OCI-LY7 (cell line): ENCODE data around the gene KLC3. TPM values are rescaled to one million over a fixed set of nuclear protein-coding genes. Genes with fewer than 3 reads are reported as not detected.

Experiments
- BruUV-seq: library from RNA; stranded (reverse); fragments of 400-500 nt; replicated peaks from 2 replicates; lab custom pipeline; 2021; lab: Mats Ljungman, UMichigan
- CTCF ChIA-PET: fragments of 300-600 bp; sonication (Branson Sonifier 250); formaldehyde crosslinking; loops from one replicate; lab custom pipeline; 2022; ENCODE audit warnings: antibody characterized with exemption; ENCODE audit not compliant: unreplicated experiment; lab: Charles Lee
- POLR2A ChIA-PET: fragments of 300-600 bp; sonication (Branson Sonifier 250); formaldehyde crosslinking; loops from one replicate; lab custom pipeline; 2022; ENCODE audit warnings: antibody characterized with exemption; lab: Charles Lee
- DNase-seq: peaks from one replicate; pipeline ENCODE4 v3.0.0-alpha.2; 2015; ENCODE audit warnings: low spot score
- H2AFZ ChIP-seq: fragments of 200-600 bp; sonication (generic), shearing (Covaris generic); 2 replicates; pipeline ENCODE4 v1.6.1; 2014; ENCODE audit warnings: mild to moderate bottlenecking, antibody characterized with exemption, low read length, moderate library complexity
- H3K27ac ChIP-seq: fragments of 200-600 bp; sonication (generic); 2 replicates; pipeline ENCODE4 v1.5.1; 2014; ENCODE audit warnings: mixed run types, low read depth, mild to moderate bottlenecking, moderate library complexity, low read length, inconsistent platforms; ENCODE audit not compliant: poor library complexity, severe bottlenecking
- H3K36me3 ChIP-seq: fragments of 200-600 bp; sonication (generic); 2 replicates; pipeline ENCODE4 v1.6.1; 2014; ENCODE audit warnings: mild to moderate bottlenecking, antibody characterized with exemption, low read length, moderate library complexity, mixed read lengths; ENCODE audit not compliant: insufficient read depth
- H3K4me1 ChIP-seq: fragments of 200-600 bp; sonication (generic); 2 replicates; pipeline ENCODE4 v1.5.1; 2014; ENCODE audit warnings: mild to moderate bottlenecking, low read length; ENCODE audit not compliant: insufficient read depth, poor library complexity, severe bottlenecking
- H3K4me2 ChIP-seq: fragments of 200-600 bp; sonication (generic); 2 replicates; pipeline ENCODE4 v1.6.1; 2014; ENCODE audit warnings: mild to moderate bottlenecking, low read length
- H3K4me3 ChIP-seq: fragments of 200-600 bp; sonication (generic); 2 replicates; pipeline ENCODE4 v1.5.1; 2014; ENCODE audit warnings: mild to moderate bottlenecking, low read depth, low read length; ENCODE audit not compliant: poor library complexity, severe bottlenecking
- H3K79me2 ChIP-seq: fragments of 200-600 bp; sonication (generic); 2 replicates; pipeline ENCODE4 v1.6.1; 2016; ENCODE audit warnings: low read depth, mild to moderate bottlenecking, low read length, moderate library complexity, mixed read lengths; ENCODE audit not compliant: insufficient read depth
- H3K9me2 ChIP-seq: fragments of 200-600 bp; sonication (generic); 2 replicates; pipeline ENCODE4 v1.6.1; 2016; ENCODE audit warnings: mild to moderate bottlenecking, low read length, mixed read lengths; ENCODE audit not compliant: insufficient read depth
- H3K9me3 ChIP-seq: fragments of 200-600 bp; sonication (generic); 2 replicates; pipeline ENCODE4 v1.6.1; 2014; ENCODE audit warnings: mild to moderate bottlenecking, mixed run types, low read length, mixed read lengths
- H4K20me1 ChIP-seq: fragments of 200-600 bp; sonication (generic); 2 replicates; pipeline ENCODE4 v1.6.1; 2014; ENCODE audit warnings: mild to moderate bottlenecking, antibody characterized with exemption, low read length, moderate library complexity, mixed read lengths; ENCODE audit not compliant: insufficient read depth
- EZH2phosphoT487 ChIP-seq: fragments of 200-600 bp; sonication (generic); IDR thresholded peaks from 2 replicates; pipeline ENCODE4 v1.6.1; 2018; ENCODE audit warnings: low read depth, borderline replicate concordance, mild to moderate bottlenecking, mixed run types, antibody characterized with exemption, low read length, moderate library complexity, mixed read lengths
- intact Hi-C: fragments of 100-400 bp; cut with micrococcal nuclease; formaldehyde crosslinking; loops from one replicate; pipeline ENCODE4 v1.10.0; 2022; ENCODE audit not compliant: unreplicated experiment
- total RNA-seq, 2 experiments: library from RNA; depleted of rRNA in 1 of 2; stranded (reverse); fragments of >200 nt in 1 of 2; shearing (Covaris generic) in 1 of 2; gene quantifications; 2 replicates each; pipeline ENCODE4 v1.2.3, GENCODE V29; 2014 to 2022
- TF ChIP-seq, protein P1 (sequence below): fragments of 200-600 bp; sonication (generic); conservative IDR thresholded peaks from 2 replicates; pipeline ENCODE4 v1.5.1; 2014; ENCODE audit warnings: mild to moderate bottlenecking, antibody characterized with exemption, low read length, moderate library complexity, mixed read lengths

Gene KLC3
- total RNA-seq, 2 experiments from 2014 or later = not detected

DNA sequence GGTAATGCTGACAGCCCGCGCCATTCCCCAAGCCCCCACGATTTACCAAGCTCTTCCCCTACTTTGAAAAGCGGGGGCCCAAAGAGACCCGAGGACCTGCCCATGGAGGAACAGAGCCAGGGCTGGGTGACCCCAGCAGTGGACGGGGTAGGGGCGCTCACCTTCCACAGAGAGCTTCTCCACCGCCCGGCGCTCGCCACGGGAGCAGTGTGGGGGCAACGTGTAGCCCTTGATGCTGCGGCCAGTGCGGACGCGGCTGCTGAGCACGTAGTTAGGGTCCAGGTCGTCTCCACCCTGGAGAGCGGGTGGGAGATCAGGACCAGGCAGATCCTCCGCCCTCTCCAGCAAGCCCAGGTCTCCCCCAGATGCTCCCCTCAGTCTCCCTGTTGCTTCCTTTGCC, 25.2 kb upstream of the KLC3 start:
- H4K20me1 ChIP-seq = no peaks in the 10 kb centered on the region
- no TSS peak for BruUV-seq
- H3K4me3 ChIP-seq = no peak overlapping the region
- TF ChIP-seq EZH2phosphoT487 = no peak
- TF ChIP-seq, protein P1, sequence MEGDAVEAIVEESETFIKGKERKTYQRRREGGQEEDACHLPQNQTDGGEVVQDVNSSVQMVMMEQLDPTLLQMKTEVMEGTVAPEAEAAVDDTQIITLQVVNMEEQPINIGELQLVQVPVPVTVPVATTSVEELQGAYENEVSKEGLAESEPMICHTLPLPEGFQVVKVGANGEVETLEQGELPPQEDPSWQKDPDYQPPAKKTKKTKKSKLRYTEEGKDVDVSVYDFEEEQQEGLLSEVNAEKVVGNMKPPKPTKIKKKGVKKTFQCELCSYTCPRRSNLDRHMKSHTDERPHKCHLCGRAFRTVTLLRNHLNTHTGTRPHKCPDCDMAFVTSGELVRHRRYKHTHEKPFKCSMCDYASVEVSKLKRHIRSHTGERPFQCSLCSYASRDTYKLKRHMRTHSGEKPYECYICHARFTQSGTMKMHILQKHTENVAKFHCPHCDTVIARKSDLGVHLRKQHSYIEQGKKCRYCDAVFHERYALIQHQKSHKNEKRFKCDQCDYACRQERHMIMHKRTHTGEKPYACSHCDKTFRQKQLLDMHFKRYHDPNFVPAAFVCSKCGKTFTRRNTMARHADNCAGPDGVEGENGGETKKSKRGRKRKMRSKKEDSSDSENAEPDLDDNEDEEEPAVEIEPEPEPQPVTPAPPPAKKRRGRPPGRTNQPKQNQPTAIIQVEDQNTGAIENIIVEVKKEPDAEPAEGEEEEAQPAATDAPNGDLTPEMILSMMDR = no peak
- H3K4me2 ChIP-seq = no peak overlapping the region
- H3K9me3 ChIP-seq = no peaks in the 10 kb centered on the region
- no peaks in the 10 kb centered on the region for H3K4me1 ChIP-seq
- CTCF ChIA-PET = no interaction called here
- no peaks in the 10 kb centered on the region for H3K79me2 ChIP-seq
- DNase-seq = no peak
- H3K36me3 ChIP-seq = no peaks in the 10 kb centered on the region
- intact Hi-C loops = no loop called here
- no peak overlapping the region for H2AFZ ChIP-seq
- no peak overlapping the region for H3K27ac ChIP-seq
- H3K9me2 ChIP-seq = no peaks in the 10 kb centered on the region
- POLR2A ChIA-PET = no interaction called here

DNA sequence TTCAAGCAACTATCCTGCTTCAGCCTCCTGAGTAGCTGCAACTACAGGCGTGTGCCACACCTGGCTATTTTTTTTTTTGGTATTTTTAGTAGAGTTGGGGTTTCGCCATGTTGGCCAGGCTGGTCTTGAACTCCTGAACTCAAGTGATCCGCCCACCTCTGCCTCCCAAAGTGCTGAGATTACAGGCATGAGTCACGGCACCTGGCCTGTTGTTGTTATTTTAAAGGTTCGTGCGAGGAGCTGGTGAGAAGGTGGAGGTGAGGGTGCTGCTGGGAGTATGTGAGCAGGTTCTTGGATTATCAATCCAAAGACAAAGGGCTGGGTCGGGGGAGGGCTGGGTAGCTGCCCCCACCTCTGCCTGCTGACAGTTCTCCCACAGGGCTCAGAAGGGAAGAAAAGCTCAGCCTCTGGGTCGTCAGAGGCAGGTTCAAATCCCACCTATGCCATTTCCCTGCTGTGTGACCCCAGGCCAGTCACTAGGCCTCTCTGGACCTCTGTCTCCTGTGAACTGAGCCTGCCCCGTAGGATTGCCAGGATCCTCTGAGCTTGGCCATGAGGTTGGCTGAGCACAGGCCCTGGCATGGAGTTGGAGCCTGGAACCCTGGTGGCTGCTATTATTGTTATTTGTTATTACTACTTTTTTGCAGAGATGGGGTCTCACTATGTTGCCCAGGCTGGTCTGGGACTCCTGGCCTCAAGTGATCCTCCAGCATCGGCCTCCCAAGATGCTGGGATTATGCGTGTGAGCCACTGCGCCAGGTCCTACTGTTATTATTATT, 19.4 kb upstream of the KLC3 start:
- Histone ChIP-seq H3K4me3 (no peak overlapping the region), H2AFZ (no peak overlapping the region), H3K79me2 (no peaks in the 10 kb centered on the region), H3K4me2 (no peak overlapping the region), H3K27ac (no peak overlapping the region), H3K4me1 (peaks cover 7% of the 10 kb centered on the region), H3K9me3 (no peaks in the 10 kb centered on the region), H3K9me2 (no peaks in the 10 kb centered on the region), H4K20me1 (no peaks in the 10 kb centered on the region), H3K36me3 (no peaks in the 10 kb centered on the region)
- no peak for DNase-seq
- ChIA-PET POLR2A (no interaction called here), CTCF (no interaction called here)
- intact Hi-C loops = no loop called here
- TF ChIP-seq EZH2phosphoT487 = no peak
- TF ChIP-seq, protein P1 = no peak
- BruUV-seq = no TSS peak

DNA sequence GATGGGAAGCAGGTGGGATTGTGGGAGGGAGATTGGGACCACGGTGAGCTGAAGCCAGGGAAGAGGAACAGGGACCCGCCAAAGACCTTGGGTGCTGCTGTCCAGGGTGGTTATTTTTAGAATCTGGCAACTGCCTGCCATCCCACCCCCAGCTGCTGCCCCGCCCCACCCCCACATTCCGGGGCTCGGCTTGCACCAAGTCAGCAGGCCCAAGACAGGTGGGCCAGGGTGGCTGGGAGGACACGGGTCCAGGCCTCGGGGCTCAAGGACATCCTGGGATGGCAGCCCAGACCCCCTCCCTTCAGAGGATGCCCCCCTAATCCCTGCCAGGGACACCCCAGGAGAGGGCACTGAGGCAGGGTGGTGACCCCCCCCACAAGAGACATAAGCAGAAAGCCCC, 18.7 kb upstream of the KLC3 start:
- Histone ChIP-seq H4K20me1 (no peaks in the 10 kb centered on the region), H3K4me3 (no peak overlapping the region), H3K27ac (no peak overlapping the region), H2AFZ (no peak overlapping the region), H3K4me2 (no peak overlapping the region), H3K4me1 (peaks cover 10% of the 10 kb centered on the region), H3K9me2 (no peaks in the 10 kb centered on the region), H3K36me3 (no peaks in the 10 kb centered on the region), H3K9me3 (no peaks in the 10 kb centered on the region), H3K79me2 (no peaks in the 10 kb centered on the region)
- intact Hi-C loops = no loop called here
- no peak for DNase-seq
- CTCF ChIA-PET = no interaction called here
- BruUV-seq = no TSS peak
- no peak for TF ChIP-seq EZH2phosphoT487
- TF ChIP-seq, protein P1 = no peak
- POLR2A ChIA-PET = no interaction called here
